NCI-H1105 (cell line): Measurements from ENCODE around the gene GNLY.

Experiments
- DNase-seq: peaks from one replicate; lab custom pipeline; 2025; lab: John Stamatoyannopoulos, UW

GNLY gene

DNA sequence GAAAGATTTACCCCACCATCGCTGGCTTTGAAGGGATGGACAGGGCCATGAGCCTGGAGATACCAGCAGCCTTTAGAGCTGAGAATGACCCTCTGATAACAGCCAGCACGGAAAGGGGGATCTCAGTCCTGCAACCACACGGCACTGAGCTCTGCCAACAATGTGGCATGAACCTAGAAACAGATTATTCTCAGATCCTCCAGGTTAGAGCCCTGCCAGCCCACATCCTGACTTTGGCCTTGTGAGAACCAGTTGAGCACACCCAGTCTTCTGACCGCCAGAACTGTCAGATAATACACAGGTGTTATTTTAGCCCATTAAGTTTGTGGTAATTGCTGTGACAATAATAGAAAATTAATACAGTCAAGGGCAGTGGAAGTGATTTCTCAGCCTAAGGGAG, 9.4 kb upstream of the GNLY start:
- DNase-seq = peak; percentile 25

DNA sequence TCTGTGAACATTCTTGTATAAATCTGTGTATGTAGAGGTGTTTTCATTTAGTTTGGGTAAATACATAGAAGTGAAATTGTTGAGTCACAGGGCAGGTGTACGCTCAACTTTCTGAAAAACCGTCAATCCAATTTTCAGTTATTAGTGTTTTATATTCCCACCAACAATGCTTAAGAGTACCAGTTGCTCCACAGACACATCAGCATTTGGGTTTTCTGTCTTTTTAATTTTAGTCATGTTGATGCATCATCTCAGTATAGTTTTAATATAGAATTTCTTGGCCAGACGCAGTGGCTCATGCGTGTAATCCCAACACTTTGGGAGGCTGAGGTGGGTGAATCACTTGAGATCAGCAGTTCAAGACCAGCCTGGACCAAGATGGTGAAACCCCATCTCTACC, 3.2 kb upstream of the GNLY start:
- no peak for DNase-seq

DNA sequence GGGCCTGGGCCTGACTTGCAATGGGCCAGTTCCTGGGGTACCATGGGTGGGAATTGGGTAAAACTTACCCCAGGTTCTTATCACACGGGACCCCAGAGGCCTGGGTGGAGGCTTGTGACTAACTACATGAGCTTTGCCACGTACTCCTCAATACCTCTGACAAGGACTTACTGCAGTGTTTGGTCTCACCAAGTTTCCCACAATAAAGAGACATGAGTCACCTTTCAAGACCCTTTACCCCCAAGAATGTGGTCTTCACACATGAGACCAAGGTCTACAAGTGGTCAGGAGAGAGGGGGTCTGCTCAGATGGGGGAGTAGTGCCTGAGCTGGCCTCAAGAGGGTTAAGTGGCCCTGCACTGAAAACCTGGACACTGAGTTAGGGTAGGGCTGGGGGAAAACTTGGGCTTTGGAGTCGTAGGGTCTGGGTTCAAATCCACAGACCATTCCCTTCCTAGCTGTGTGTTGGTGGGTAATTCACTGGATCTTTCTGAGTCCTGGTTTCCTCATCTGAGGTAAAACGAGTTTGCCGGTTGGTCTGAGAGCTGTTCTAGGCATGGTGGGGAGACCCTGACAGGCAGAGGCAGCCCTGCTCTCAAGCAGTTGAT, 2.0 kb upstream of the GNLY start:
- DNase-seq = no peak

- no peak for DNase-seq
Observed at GRCh38 chr2:85695121-85695520, 963 bp downstream of the GNLY start.

- DNase-seq = no peak
Observed at GRCh38 chr2:85695691-85696668, 1.8 kb downstream of the GNLY start.

- DNase-seq = no peak
Observed at GRCh38 chr2:85697096-85697495, 2.9 kb downstream of the GNLY start.

DNA sequence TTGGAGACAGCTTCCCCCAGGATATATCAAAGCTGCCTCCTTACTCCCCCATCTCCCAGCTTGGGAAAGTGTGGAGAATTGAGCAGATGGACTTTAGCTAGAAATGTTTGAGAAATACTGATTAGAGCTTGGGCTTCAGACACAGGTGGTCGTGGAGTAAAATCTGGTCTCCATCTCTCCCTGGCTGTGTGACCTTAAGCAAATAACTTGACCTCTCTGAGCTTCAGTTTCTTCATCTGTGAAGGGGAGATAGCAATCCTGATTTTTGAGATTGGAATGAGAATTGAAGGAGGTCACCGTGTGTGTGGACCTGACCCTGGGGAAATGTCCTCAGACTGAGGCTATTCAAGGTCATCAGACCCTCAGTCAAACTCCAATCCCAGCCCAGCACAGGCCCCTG, 3.6 kb downstream of the GNLY start:
- no peak for DNase-seq

DNA sequence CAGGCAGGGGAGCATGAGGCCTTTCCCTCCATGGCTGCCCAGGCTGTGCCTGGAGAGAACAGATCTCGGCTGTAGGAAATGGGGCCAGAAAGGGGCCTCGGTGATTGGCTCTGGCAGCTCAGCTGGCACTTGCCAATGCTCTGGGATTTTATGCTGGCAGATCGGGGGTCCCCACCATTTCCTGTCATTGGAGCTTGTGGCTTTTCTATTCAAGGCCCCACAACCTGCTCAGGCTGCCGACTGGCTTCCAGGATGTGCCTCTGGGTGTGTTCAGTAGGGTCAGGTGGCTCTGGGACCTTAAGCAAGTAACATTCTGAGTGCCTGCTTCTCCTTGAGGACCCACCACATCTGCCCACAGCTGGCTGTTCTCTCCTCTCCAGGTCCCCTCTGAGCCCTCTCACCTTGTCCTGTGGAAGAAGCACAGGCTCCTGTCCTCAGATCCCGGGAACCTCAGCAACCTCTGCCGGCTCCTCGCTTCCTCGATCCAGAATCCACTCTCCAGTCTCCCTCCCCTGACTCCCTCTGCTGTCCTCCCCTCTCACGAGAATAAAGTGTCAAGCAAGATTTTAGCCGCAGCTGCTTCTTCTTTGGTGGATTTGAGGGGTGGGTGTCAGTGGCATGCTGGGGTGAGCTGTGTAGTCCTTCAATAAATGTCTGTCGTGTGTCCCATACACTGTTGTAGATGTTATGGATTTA, 4.2 kb downstream of the GNLY start:
- DNase-seq = no peak

GRCh38 chr2:85698880-85699254, 4.7 kb downstream of the GNLY start:
- DNase-seq = no peak

DNA sequence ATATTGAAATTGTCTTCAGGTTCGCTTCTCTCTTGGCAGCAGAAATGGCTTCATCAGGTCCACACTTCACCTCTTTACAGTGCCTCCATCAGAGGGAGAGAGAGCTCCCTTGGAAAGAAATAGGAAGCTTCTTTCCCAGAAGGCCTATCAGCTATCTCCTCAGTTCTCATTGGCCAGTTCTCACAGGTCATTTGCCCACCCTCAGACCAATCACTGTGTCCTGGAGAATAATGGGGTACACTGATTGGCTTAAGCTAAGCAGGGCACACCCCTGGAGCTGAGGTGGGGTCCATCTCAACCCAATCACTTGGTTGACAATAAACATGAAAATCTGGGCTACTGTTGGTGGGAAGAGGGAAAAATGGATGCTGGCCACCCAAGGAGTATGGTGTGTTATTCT, 5.2 kb downstream of the GNLY start:
- DNase-seq = no peak

DNA sequence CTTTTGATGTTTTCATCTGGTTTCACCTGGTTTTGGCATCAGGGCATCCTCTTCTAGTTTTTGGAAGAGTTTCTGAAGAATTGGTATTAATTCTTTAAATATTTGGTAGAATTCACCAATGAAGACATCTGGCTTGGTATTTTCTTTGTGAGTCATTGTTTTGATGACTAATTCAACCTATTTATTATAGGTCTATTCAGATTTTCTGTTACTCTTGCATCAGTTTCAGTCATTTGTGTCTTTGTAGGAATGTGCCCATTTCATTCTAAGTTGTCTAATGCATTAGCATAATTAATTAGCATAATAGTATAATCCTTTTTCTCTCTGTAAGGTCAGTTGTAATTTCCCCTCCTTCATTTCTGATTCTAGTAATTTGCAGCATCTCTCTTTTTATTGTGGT, 8.0 kb downstream of the GNLY start:
- DNase-seq = no peak

DNA sequence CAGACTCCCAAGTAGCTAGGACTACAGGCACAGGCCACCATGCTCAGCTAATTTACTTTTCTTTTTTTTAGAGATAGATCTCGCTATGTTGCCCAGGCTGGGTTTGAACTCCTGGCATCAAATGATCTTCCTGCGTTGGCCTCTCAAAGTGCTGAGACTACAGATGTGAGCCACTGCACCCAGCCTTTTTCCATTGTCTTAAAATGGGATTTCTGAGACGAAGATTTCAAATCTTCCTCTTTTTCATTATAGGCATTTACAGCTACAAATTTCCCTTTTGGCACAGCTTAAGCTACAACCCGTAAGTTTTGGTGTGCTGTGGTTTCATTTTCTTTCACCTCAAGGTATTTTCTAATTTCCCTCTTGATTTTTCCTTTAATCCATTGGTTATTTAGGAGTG, 8.6 kb downstream of the GNLY start:
- no peak for DNase-seq

GRCh38 chr2:85703329-85703728, 9.2 kb downstream of the GNLY start:
- DNase-seq = no peak

GRCh38 chr2:85704038-85704437, 9.9 kb downstream of the GNLY start:
- no peak for DNase-seq

GRCh38 chr2:85704800-85705679, 10.9 kb downstream of the GNLY start:
- DNase-seq = no peak

DNA sequence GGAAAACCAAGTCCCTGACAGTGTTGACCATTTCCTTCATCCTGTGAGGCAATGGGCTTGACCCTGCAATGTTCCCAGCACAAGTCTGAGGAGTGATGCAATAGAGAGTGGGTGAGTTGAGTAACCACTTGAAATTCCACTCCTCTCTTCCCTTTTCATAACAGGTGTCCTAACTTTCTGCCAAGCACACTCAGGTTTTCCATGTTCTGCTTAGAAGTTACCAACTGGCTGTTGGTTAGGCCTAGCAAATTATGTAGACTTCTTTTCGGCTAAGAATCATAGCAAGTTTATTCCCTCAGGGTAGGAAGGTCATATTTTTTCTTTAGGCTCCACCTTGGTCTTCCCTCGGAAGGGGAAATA, 11.5 kb downstream of the GNLY start:
- no peak for DNase-seq

GRCh38 chr2:85706063-85706462, 11.9 kb downstream of the GNLY start:
- DNase-seq = no peak

GRCh38 chr2:85706599-85707296, 12.6 kb downstream of the GNLY start:
- no peak for DNase-seq

GRCh38 chr2:85707304-85707703, 13.1 kb downstream of the GNLY start:
- DNase-seq = peak; percentile 57

GRCh38 chr2:85708641-85709040, 14.5 kb downstream of the GNLY start:
- DNase-seq = no peak

GRCh38 chr2:85709401-85709811, 15.2 kb downstream of the GNLY start:
- no peak for DNase-seq
